Body of pancreas (tissue), 4 donors: ENCODE results near the gene FMO1. TPM values are rescaled to one million over a fixed set of nuclear protein-coding genes. Genes with fewer than 3 reads are reported as not detected.

ENCODE experiments used
- ATAC-seq: fragments of 150-250 bp; one replicate; pipeline ENCODE4 v1.9.1; 2016
- DNase-seq, 4 donors: peaks; one replicate each; pipeline ENCODE4 v3.0.0-alpha.2; 2019
- H3K27ac ChIP-seq, 4 donors: fragments of 200-600 bp; sonication (generic); 1 replicate in 3 of 4; 2 replicates in 1 of 4; pipeline versions ENCODE4 v1.5.1 to v1.6.1; 2016 to 2019; ENCODE audit warnings: mild to moderate bottlenecking in 1 of 4, mixed read lengths in 1 of 4, moderate library complexity in 1 of 4
- H3K27me3 ChIP-seq, 2 donors: fragments of 200-600 bp; sonication (generic); one replicate each; pipeline ENCODE4 v1.6.0; 2016; ENCODE audit warnings: mild to moderate bottlenecking in 1 of 2
- H3K36me3 ChIP-seq, 2 donors: fragments of 200-600 bp; sonication (generic); replicated peaks in 1 of 2; 2 replicates each; pipeline ENCODE4 v1.5.1; 2016; ENCODE audit warnings: low read depth in 2 of 2; ENCODE audit not compliant: insufficient read depth in 1 of 2
- H3K4me1 ChIP-seq: fragments of 200-600 bp; sonication (generic); one replicate; pipeline ENCODE4 v1.6.0; 2016
- H3K4me3 ChIP-seq, 2 donors: fragments of 200-600 bp; sonication (generic); 1 replicate in 1 of 2; 2 replicates in 1 of 2; pipeline ENCODE4 v1.5.1; 2016 to 2019
- H3K9me3 ChIP-seq, 3 donors: fragments of 200-600 bp; sonication (generic); 1 replicate in 2 of 3; 2 replicates in 1 of 3; pipeline ENCODE4 v1.5.1; 2016
- CTCF ChIP-seq, 7 experiments: fragments of 450-650 bp in 4 of 7; fragments of 200-600 bp in 3 of 7; sonication (generic) in 3 of 7; IDR thresholded peaks; one replicate each; pipeline ENCODE4 v1.5.1; 2016 to 2019; ENCODE audit warnings: antibody characterized with exemption in 7 of 7
- POLR2A ChIP-seq, 3 donors: fragments of 450-650 bp; IDR thresholded peaks; one replicate each; pipeline ENCODE4 v1.6.1; 2016; ENCODE audit warnings: antibody characterized with exemption in 3 of 3, mild to moderate bottlenecking in 2 of 3
- WGBS, 2 donors: methylation state at CpG; one replicate each; pipeline ENCODE4 v1.1.5; 2017; 5-methylcytosine and 5-hydroxymethylcytosine counted together
- intact Hi-C: fragments of 100-400 bp; cut with DNase I; formaldehyde crosslinking; loops from one replicate; pipeline ENCODE4 v1.15.1; 2023
- total RNA-seq, 2 donors: library from RNA; depleted of rRNA; stranded (reverse); fragments of >200 nt; gene quantifications; one replicate each; pipeline ENCODE4 v1.1.0, GENCODE V29; 2016

Gene FMO1
- total RNA-seq, 2 donors from 2014 or later, result 0.99 to 3.1 TPM

- Histone ChIP-seq H3K27ac (peak overlapping the region in 2 of 4 donors; percentile 4 to 48), H3K4me1 (peaks cover 5% of the 10 kb centered on the region), H3K36me3 (no peaks in the 10 kb centered on the region), H3K27me3 (no peaks in the 10 kb centered on the region), H3K9me3 (no peaks in the 10 kb centered on the region), H3K4me3 (no peak overlapping the region)
- intact Hi-C loops, result no loop called here
- 49 to 50% methylated on average over 1 of the region's 1 CpG for WGBS, 2 donors
- DNase-seq, result no peak
- ATAC-seq, result peak; percentile 4
- no peak for TF ChIP-seq POLR2A (IDR thresholded peaks at IDR 0.05)
- no peak for TF ChIP-seq CTCF (IDR thresholded peaks at IDR 0.05)
These were observed 547 bp downstream of the FMO1 start for GRCh38 chr1:171248841-171249240.

GRCh38 chr1:171250263-171250662 is 2.0 kb downstream of the FMO1 start:
- intact Hi-C loops, result loop anchor here (10.0 kb wide), 1 partner anchor 55 kb away; no protein-coding TSS in a partner anchor
- H3K27me3 ChIP-seq, result no peaks in the 10 kb centered on the region
- no peak overlapping the region for H3K27ac ChIP-seq
- no peaks in the 10 kb centered on the region for H3K36me3 ChIP-seq
- no peaks in the 10 kb centered on the region for H3K9me3 ChIP-seq
- WGBS, 2 donors, result 81 to 92% methylated on average over 3 of the region's 3 CpGs
- ATAC-seq (no peak), DNase-seq (no peak)
- TF ChIP-seq CTCF (IDR thresholded peaks at IDR 0.05) (no peak), POLR2A (IDR thresholded peaks at IDR 0.05) (no peak)
- peaks cover 5% of the 10 kb centered on the region for H3K4me1 ChIP-seq
- no peak overlapping the region for H3K4me3 ChIP-seq

GRCh38 chr1:171251042-171251951 is 3.0 kb downstream of the FMO1 start:
- peak in 6 of 7 experiments; percentile 28 to 53 (median 40) for TF ChIP-seq CTCF (IDR thresholded peaks at IDR 0.05)
- TF ChIP-seq POLR2A (IDR thresholded peaks at IDR 0.05), result no peak
- Histone ChIP-seq H3K27ac (peak overlapping the region in 1 of 4 donors; percentile 59), H3K9me3 (no peaks in the 10 kb centered on the region), H3K4me3 (peak overlapping the region in 1 of 2 donors; percentile 20), H3K36me3 (no peaks in the 10 kb centered on the region), H3K4me1 (peaks cover 5% of the 10 kb centered on the region), H3K27me3 (no peaks in the 10 kb centered on the region)
- 2 to 7% methylated on average over 21 to 34 of the region's 34 CpGs for WGBS, 2 donors
- DNase-seq, result peak; percentile 22 to 62 (median 32)
- peak; percentile 61 for ATAC-seq
- intact Hi-C loops, result loop anchor here (10.0 kb wide), 1 partner anchor 54 kb away; no protein-coding TSS in a partner anchor

GRCh38 chr1:171251952-171252300 is 3.6 kb downstream of the FMO1 start:
- Histone ChIP-seq H3K36me3 (no peaks in the 10 kb centered on the region), H3K4me1 (peaks cover 8% of the 10 kb centered on the region), H3K4me3 (peak overlapping the region in 1 of 2 donors; percentile 20), H3K27ac (no peak overlapping the region), H3K9me3 (no peaks in the 10 kb centered on the region), H3K27me3 (no peaks in the 10 kb centered on the region)
- ATAC-seq (no peak), DNase-seq (no peak)
- intact Hi-C loops, result loop anchor here (10.0 kb wide), 1 partner anchor 53 kb away; no protein-coding TSS in a partner anchor
- TF ChIP-seq POLR2A (IDR thresholded peaks at IDR 0.05), result no peak
- TF ChIP-seq CTCF (IDR thresholded peaks at IDR 0.05), result peak in 1 of 7 experiments; percentile 3
- WGBS, 2 donors, result 25 to 32% methylated on average over 6 of the region's 6 CpGs
